ENCODE measurements around the gene FOXO1. TPM values are rescaled to one million over a fixed set of nuclear protein-coding genes. Genes with fewer than 3 reads are reported as not detected.

The FOXO1 gene
- total and polyA plus RNA-seq, 2 of the 13 experiments (the other 11 are each of a cell fraction or from before 2014, with no cell fraction given) = 8.1 to 13.1 TPM

GRCh38 chr13:40664350-40665125, 1.9 kb downstream of the FOXO1 start (continued):
- TF ChIP-seq ZFY (CRISPR knock-in tag; IDR thresholded peaks at IDR 0.05) (peak; percentile 42; the same call in 1 of the 2 replicates), SOX5 (CRISPR knock-in tag; IDR thresholded peaks at IDR 0.05; ENCODE audit: borderline replicate concordance) (peak; percentile 19; the same call in 1 of the 2 replicates), ZFP82 (CRISPR knock-in tag; IDR thresholded peaks at IDR 0.05; ENCODE audit: borderline replicate concordance) (0 out of 2 replicates have a peak, but pooled peaks have one; percentile 6), ZNF563 (CRISPR knock-in tag; IDR thresholded peaks at IDR 0.05) (0 out of 2 replicates have a peak, but pooled peaks have one; percentile 28), NFKB2 (CRISPR knock-in tag; IDR thresholded peaks at IDR 0.05; ENCODE audit: borderline replicate concordance) (no peak; the same call in 1 of the 2 replicates), CBX2 (IDR thresholded peaks at IDR 0.05; ENCODE audit: low read depth, low read length) (no peak), CBX2 (CRISPR knock-in tag; IDR thresholded peaks at IDR 0.05; ENCODE audit: low read depth) (no peak), MEIS1 (CRISPR knock-in tag; IDR thresholded peaks at IDR 0.05; ENCODE audit: borderline replicate concordance) (0 out of 2 replicates have a peak, but pooled peaks have one; percentile 38), HNRNPLL (IDR thresholded peaks at IDR 0.05; ENCODE audit: low read depth, low read length, poor library complexity, severe bottlenecking) (peak; percentile 84), TBX2 (CRISPR knock-in tag; IDR thresholded peaks at IDR 0.05; ENCODE audit: borderline replicate concordance) (peak; percentile 20; the same call in 1 of the 2 replicates), SIN3B (IDR thresholded peaks at IDR 0.05; ENCODE audit: low read length) (no peak), FOXC1 (CRISPR knock-in tag; IDR thresholded peaks at IDR 0.05; ENCODE audit: borderline replicate concordance) (no peak), ZNF543 (CRISPR knock-in tag; IDR thresholded peaks at IDR 0.05) (peak; percentile 10; the same call in 1 of the 2 replicates), ZNF124 (CRISPR knock-in tag; IDR thresholded peaks at IDR 0.05) (no peak), MEIS2 (CRISPR knock-in tag; IDR thresholded peaks at IDR 0.05) (peak; percentile 78), PHF8 (CRISPR knock-in tag; IDR thresholded peaks at IDR 0.05) (peak; percentile 53; the same call in 1 of the 2 replicates)
- TF ChIP-seq, protein P1, sequence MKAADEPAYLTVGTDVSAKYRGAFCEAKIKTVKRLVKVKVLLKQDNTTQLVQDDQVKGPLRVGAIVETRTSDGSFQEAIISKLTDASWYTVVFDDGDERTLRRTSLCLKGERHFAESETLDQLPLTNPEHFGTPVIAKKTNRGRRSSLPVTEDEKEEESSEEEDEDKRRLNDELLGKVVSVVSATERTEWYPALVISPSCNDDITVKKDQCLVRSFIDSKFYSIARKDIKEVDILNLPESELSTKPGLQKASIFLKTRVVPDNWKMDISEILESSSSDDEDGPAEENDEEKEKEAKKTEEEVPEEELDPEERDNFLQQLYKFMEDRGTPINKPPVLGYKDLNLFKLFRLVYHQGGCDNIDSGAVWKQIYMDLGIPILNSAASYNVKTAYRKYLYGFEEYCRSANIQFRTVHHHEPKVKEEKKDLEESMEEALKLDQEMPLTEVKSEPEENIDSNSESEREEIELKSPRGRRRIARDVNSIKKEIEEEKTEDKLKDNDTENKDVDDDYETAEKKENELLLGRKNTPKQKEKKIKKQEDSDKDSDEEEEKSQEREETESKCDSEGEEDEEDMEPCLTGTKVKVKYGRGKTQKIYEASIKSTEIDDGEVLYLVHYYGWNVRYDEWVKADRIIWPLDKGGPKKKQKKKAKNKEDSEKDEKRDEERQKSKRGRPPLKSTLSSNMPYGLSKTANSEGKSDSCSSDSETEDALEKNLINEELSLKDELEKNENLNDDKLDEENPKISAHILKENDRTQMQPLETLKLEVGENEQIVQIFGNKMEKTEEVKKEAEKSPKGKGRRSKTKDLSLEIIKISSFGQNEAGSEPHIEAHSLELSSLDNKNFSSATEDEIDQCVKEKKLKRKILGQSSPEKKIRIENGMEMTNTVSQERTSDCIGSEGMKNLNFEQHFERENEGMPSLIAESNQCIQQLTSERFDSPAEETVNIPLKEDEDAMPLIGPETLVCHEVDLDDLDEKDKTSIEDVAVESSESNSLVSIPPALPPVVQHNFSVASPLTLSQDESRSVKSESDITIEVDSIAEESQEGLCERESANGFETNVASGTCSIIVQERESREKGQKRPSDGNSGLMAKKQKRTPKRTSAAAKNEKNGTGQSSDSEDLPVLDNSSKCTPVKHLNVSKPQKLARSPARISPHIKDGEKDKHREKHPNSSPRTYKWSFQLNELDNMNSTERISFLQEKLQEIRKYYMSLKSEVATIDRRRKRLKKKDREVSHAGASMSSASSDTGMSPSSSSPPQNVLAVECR (CRISPR knock-in tag; IDR thresholded peaks at IDR 0.05; ENCODE audit: borderline replicate concordance) = peak; percentile 11
- TF ChIP-seq, protein P2, sequence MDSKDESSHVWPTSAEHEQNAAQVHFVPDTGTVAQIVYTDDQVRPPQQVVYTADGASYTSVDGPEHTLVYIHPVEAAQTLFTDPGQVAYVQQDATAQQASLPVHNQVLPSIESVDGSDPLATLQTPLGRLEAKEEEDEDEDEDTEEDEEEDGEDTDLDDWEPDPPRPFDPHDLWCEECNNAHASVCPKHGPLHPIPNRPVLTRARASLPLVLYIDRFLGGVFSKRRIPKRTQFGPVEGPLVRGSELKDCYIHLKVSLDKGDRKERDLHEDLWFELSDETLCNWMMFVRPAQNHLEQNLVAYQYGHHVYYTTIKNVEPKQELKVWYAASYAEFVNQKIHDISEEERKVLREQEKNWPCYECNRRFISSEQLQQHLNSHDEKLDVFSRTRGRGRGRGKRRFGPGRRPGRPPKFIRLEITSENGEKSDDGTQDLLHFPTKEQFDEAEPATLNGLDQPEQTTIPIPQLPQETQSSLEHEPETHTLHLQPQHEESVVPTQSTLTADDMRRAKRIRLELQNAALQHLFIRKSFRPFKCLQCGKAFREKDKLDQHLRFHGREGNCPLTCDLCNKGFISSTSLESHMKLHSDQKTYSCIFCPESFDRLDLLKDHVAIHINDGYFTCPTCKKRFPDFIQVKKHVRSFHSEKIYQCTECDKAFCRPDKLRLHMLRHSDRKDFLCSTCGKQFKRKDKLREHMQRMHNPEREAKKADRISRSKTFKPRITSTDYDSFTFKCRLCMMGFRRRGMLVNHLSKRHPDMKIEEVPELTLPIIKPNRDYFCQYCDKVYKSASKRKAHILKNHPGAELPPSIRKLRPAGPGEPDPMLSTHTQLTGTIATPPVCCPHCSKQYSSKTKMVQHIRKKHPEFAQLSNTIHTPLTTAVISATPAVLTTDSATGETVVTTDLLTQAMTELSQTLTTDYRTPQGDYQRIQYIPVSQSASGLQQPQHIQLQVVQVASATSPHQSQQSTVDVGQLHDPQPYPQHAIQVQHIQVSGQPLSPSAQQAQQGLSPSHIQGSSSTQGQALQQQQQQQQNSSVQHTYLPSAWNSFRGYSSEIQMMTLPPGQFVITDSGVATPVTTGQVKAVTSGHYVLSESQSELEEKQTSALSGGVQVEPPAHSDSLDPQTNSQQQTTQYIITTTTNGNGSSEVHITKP (CRISPR knock-in tag; IDR thresholded peaks at IDR 0.05; ENCODE audit: low read depth) = 0 out of 2 replicates have a peak, but pooled peaks have one; percentile 24
- TF ChIP-seq, protein P3, sequence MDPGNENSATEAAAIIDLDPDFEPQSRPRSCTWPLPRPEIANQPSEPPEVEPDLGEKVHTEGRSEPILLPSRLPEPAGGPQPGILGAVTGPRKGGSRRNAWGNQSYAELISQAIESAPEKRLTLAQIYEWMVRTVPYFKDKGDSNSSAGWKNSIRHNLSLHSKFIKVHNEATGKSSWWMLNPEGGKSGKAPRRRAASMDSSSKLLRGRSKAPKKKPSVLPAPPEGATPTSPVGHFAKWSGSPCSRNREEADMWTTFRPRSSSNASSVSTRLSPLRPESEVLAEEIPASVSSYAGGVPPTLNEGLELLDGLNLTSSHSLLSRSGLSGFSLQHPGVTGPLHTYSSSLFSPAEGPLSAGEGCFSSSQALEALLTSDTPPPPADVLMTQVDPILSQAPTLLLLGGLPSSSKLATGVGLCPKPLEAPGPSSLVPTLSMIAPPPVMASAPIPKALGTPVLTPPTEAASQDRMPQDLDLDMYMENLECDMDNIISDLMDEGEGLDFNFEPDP (CRISPR knock-in tag; conservative IDR thresholded peaks at IDR 0.05) = no peak
